SU-DHL-6 (cell line): ENCODE measurements around the gene GRM7.

Source experiments
- EZH2phosphoT487 ChIP-seq: fragments of 200-600 bp; sonication (generic), shearing (Covaris generic); conservative IDR thresholded peaks from 2 replicates; pipeline ENCODE4 v1.6.1; 2018; ENCODE audit warnings: mild to moderate bottlenecking, antibody characterized with exemption, low read length, moderate library complexity, mixed read lengths
- TF ChIP-seq, protein P1 (sequence below): fragments of 200-600 bp; sonication (generic); IDR thresholded peaks from one replicate; pipeline ENCODE4 v1.5.1; 2017; ENCODE audit warnings: antibody characterized with exemption, mild to moderate bottlenecking, low read length, moderate library complexity; ENCODE audit not compliant: insufficient read depth, poor library complexity, severe bottlenecking

DNA sequence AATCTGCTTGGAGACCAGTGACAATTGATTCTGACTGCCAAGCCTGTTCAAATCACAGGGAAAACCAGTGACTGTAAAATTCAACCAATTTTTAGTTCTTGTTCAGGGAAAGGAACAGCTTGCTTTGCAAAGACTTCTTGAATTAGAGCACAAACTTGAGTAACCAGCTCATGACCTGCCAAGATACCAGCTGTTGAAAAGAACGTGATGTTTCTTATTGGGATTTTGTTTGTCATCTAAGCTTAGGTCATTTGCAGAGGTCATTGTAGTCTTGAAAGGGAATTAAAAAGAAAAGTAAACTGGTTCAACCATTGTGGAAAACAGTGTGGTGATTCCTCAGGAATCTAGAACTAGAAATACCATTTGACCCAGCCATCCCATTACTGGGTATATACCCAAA, 428.2 kb downstream of the GRM7 start:
- TF ChIP-seq, protein P1, sequence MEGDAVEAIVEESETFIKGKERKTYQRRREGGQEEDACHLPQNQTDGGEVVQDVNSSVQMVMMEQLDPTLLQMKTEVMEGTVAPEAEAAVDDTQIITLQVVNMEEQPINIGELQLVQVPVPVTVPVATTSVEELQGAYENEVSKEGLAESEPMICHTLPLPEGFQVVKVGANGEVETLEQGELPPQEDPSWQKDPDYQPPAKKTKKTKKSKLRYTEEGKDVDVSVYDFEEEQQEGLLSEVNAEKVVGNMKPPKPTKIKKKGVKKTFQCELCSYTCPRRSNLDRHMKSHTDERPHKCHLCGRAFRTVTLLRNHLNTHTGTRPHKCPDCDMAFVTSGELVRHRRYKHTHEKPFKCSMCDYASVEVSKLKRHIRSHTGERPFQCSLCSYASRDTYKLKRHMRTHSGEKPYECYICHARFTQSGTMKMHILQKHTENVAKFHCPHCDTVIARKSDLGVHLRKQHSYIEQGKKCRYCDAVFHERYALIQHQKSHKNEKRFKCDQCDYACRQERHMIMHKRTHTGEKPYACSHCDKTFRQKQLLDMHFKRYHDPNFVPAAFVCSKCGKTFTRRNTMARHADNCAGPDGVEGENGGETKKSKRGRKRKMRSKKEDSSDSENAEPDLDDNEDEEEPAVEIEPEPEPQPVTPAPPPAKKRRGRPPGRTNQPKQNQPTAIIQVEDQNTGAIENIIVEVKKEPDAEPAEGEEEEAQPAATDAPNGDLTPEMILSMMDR = no peak
- TF ChIP-seq EZH2phosphoT487 = no peak
